HEK293T (cell line): ENCODE data around the gene CREB3L1.

ENCODE experiments used
- CTCF ChIA-PET: fragments of 350-600 bp; formaldehyde crosslinking; extraction: SDS; loops from one replicate; lab custom pipeline; 2021; ENCODE audit warnings: antibody characterized with exemption, inconsistent platforms; lab: Yijun Ruan, JAX
- POLR2A ChIA-PET: fragments of 350-600 bp; formaldehyde crosslinking; extraction: SDS; loops from one replicate; lab custom pipeline; 2020; ENCODE audit warnings: antibody characterized with exemption, inconsistent platforms; lab: Yijun Ruan, JAX
- DNase-seq: peaks from one replicate; pipeline ENCODE4 v3.0.0; 2012; ENCODE audit warnings: mixed read lengths; ENCODE audit errors: extremely low spot score
- ARNT ChIP-seq: fragments of 450-650 bp; IDR thresholded peaks from 2 replicates; pipeline ENCODE4 v1.6.1; 2017; ENCODE audit warnings: mild to moderate bottlenecking
- BHLHE40 ChIP-seq: fragments of 450-650 bp; IDR thresholded peaks from 2 replicates; pipeline ENCODE4 v1.6.1; 2016; ENCODE audit warnings: mild to moderate bottlenecking, moderate library complexity, borderline replicate concordance
- CTBP1 ChIP-seq: fragments of 450-650 bp; IDR thresholded peaks from 2 replicates; pipeline ENCODE4 v1.6.1; 2016; ENCODE audit warnings: borderline replicate concordance
- ELF4 ChIP-seq: fragments of 450-650 bp; IDR thresholded peaks from 2 replicates; pipeline ENCODE4 v1.6.1; 2017; ENCODE audit warnings: antibody characterized with exemption
- FOXA1 ChIP-seq: fragments of 450-650 bp; IDR thresholded peaks from 2 replicates; pipeline ENCODE4 v1.6.1; 2016; ENCODE audit warnings: mild to moderate bottlenecking
- FOXK2 ChIP-seq: fragments of 450-650 bp; IDR thresholded peaks from 2 replicates; pipeline ENCODE4 v1.6.1; 2016; ENCODE audit warnings: mild to moderate bottlenecking
- FOXM1 ChIP-seq: fragments of 450-650 bp; IDR thresholded peaks from 2 replicates; pipeline ENCODE4 v1.6.1; 2017; ENCODE audit warnings: mild to moderate bottlenecking, borderline replicate concordance
- HDGF ChIP-seq: fragments of 450-650 bp; IDR thresholded peaks from 2 replicates; pipeline ENCODE4 v1.6.1; 2017; ENCODE audit warnings: antibody characterized with exemption, borderline replicate concordance
- L3MBTL2 ChIP-seq: fragments of 450-650 bp; conservative IDR thresholded peaks from 2 replicates; pipeline ENCODE4 v1.6.1; 2016; ENCODE audit warnings: mild to moderate bottlenecking
- LEF1 ChIP-seq: fragments of 450-650 bp; IDR thresholded peaks from 2 replicates; pipeline ENCODE4 v1.6.1; 2017; ENCODE audit warnings: mild to moderate bottlenecking, borderline replicate concordance
- NFRKB ChIP-seq: fragments of 450-650 bp; IDR thresholded peaks from 2 replicates; pipeline ENCODE4 v1.6.1; 2016; ENCODE audit warnings: mild to moderate bottlenecking, moderate library complexity
- SP1 ChIP-seq: fragments of 450-650 bp; IDR thresholded peaks from 2 replicates; pipeline ENCODE4 v1.6.1; 2017
- SUZ12 ChIP-seq: fragments of 450-650 bp; IDR thresholded peaks from 2 replicates; pipeline ENCODE4 v1.6.1; 2016; ENCODE audit warnings: mild to moderate bottlenecking
- TARDBP ChIP-seq: fragments of 450-650 bp; IDR thresholded peaks from 2 replicates; pipeline ENCODE4 v1.6.1; 2016
- ZNF384 ChIP-seq: fragments of 450-650 bp; IDR thresholded peaks from 2 replicates; pipeline ENCODE4 v1.6.1; 2016
- TF ChIP-seq, protein P1 (sequence below): fragments of 450-650 bp; IDR thresholded peaks from 2 replicates; pipeline ENCODE4 v1.6.1; 2016

The CREB3L1 gene

DNA sequence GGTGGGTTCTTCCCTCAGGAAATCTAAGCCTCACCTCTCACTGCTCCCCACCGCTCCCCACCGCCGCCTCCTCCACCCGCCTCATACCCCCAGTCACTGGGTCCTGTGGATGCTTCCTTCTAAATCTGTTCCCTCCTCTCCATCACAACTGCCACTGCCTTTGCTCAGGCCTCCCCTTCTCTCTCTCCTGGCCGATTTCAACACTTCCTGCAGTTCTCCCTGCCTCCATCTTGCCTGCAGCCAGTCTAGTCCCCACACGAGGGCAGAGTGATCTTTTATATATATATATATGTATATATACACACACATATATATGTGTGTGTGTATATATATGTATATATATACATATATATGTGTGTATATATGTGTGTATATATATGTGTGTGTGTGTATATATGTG lies 27.8 kb downstream of the CREB3L1 start:
- ChIA-PET POLR2A (interaction anchor here (1.2 kb wide), 1 partner anchor 62 kb away, joined by 6 read pairs; no protein-coding TSS in a partner anchor), CTCF (no interaction called here)
- DNase-seq: no peak
- no peak for TF ChIP-seq CTBP1
- TF ChIP-seq ARNT: no peak
- no peak for TF ChIP-seq FOXA1
- no peak for TF ChIP-seq SP1
- TF ChIP-seq FOXM1: no peak
- TF ChIP-seq TARDBP: no peak
- no peak for TF ChIP-seq SUZ12
- no peak for TF ChIP-seq FOXK2
- TF ChIP-seq NFRKB: no peak
- no peak for TF ChIP-seq BHLHE40
- no peak for TF ChIP-seq LEF1
- TF ChIP-seq HDGF: no peak
- no peak for TF ChIP-seq ZNF384
- TF ChIP-seq L3MBTL2: no peak
- TF ChIP-seq, protein P1, sequence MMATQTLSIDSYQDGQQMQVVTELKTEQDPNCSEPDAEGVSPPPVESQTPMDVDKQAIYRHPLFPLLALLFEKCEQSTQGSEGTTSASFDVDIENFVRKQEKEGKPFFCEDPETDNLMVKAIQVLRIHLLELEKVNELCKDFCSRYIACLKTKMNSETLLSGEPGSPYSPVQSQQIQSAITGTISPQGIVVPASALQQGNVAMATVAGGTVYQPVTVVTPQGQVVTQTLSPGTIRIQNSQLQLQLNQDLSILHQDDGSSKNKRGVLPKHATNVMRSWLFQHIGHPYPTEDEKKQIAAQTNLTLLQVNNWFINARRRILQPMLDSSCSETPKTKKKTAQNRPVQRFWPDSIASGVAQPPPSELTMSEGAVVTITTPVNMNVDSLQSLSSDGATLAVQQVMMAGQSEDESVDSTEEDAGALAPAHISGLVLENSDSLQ: no peak
- no peak for TF ChIP-seq ELF4

DNA sequence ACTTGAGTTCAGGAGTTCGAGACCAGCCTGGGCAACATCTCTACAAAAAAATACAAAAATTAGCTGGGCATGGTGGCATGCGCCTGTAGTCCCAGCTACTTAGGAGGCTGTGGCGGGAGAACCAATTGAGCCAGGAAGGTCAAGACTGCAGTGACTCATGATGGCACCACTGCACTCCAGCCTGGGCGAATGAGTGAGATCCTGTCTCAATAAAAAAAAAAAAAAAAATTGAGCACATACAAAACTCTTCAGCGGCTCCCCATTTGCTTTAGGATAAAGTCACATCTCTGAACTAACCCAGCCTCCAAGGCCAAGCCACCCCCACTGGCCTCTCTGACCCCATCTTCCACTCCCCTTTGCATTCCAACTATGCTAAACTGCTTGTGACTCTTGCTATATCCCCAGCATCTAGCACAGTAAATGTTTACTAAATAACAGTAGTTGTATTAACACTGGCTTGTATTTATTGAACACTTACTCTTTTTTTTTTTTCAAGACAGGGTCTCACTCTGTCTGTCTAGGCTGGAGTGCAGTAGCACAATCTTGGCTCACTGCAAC lies 28.9 kb downstream of the CREB3L1 start:
- POLR2A ChIA-PET: interaction anchor here (1.2 kb wide), 1 partner anchor 63 kb away, joined by 6 read pairs; no protein-coding TSS in a partner anchor
- CTCF ChIA-PET: interaction anchor here (0.7 to 4.8 kb wide), 2 partner anchors 10 to 67 kb away, joined by 4 to 41 read pairs; no protein-coding TSS in a partner anchor
- DNase-seq: no peak

DNA sequence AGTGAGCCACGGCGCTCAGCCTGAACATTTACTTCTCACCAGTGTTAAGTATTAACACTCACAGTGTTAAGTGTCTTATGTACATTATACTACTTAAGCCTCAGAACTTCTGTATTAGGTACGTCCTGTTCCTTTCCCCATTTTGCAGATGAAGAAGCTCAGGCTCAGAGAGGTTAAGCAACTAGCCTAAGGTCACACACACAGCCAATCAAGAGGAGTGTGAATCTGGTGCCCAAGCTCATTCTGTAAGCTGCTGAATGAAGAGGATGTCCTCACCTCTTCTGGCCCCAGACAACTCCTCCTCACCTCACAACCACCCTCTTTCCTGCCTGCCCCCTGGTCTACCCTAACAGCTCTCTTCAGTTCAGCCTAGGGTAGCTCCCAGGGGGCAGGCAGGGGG lies 29.9 kb downstream of the CREB3L1 start:
- no peak for DNase-seq
- TF ChIP-seq, protein P1: no peak
- TF ChIP-seq BHLHE40 (no peak), ARNT (no peak), ZNF384 (no peak)
- CTCF ChIA-PET: interaction anchor here (0.6 to 4.8 kb wide), 5 partner anchors 8 to 343 kb away, joined by 3 to 41 read pairs (median 6); no protein-coding TSS in a partner anchor
- POLR2A ChIA-PET: interaction anchor here (3.0 kb wide), 1 partner anchor 64 kb away, joined by 22 read pairs; no protein-coding TSS in a partner anchor

More for the DNA sequence above, 28.9 kb downstream of the CREB3L1 start:
- TF ChIP-seq ELF4 (no peak), CTBP1 (no peak), BHLHE40 (no peak)

DNA sequence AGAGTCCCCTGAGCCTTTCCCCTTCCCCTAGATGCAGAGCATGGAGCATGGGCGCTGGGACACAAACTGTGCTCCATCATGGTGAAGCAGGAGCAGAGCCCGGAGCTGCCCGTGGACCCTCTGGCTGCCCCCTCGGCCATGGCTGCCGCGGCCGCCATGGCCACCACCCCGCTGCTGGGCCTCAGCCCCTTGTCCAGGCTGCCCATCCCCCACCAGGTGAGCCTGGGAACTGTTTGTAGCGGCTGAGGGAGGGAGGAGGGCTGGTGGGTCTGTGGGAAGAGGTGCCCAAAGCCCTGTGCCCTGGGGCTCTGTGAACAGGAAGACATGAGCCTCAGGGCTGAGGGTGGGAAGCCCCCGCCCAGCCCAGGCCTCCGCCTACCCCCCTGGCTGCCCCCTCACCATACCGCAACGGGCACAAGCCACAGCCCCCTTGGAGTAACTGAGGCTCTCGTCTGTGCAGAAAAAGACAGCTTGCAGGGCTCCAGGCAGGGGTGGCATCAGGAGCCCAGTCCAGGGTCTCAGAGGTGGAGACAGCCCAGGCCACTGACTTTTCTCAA lies 30.4 kb downstream of the CREB3L1 start:
- POLR2A ChIA-PET: interaction anchor here (2.1 to 3.0 kb wide), 3 partner anchors 12 to 69 kb away, joined by 7 to 22 read pairs (median 10); no protein-coding TSS in a partner anchor
- CTCF ChIA-PET: interaction anchor here (0.6 to 4.8 kb wide), 9 partner anchors 8 to 344 kb away, joined by 3 to 41 read pairs (median 6); no protein-coding TSS in a partner anchor
- DNase-seq: no peak
- TF ChIP-seq L3MBTL2 (no peak), FOXK2 (no peak), NFRKB (no peak), LEF1 (no peak), ZNF384 (no peak), SUZ12 (no peak), FOXA1 (no peak), CTBP1 (no peak), FOXM1 (no peak), TARDBP (no peak), BHLHE40 (no peak), HDGF (no peak), SP1 (no peak), ELF4 (no peak)
- TF ChIP-seq, protein P1: no peak

DNA sequence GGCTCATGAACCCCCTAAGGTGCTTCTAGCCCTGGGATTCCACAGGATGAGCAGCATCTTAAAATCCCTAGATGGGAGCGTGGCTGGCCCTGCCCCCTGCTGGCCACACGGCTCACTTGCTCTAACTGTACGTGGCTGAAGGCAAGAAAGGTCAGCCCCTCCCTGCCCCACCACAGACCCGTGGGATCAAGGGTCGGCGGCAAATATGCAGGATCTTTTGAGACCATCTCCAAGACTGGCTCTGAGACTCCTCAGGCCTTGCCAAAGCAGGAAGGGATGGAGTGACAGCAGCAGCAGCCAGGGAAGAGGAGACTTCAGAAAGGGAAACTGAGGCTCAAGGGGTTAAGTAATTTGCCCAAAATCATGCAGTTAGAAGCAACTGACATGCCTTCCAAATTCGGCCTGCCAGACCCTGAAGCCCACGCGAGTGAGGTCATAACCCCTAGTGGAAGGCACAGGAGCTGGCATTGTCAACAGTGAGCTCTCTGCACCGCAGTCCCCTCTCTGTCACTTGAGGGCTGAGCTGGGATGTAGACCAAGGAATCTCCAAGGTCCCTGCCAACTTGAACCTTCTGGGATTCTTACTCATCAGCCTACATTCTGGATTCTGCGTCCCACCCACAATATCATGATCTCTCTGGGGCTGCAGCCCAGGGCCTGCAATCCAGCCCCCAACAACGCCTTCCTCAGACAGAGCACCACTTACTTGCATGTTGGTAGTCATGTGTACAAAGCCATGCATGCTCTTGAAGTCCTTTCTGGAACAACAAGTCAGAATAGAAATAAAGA lies 31.4 kb downstream of the CREB3L1 start:
- CTCF ChIA-PET: interaction anchor here (0.7 to 4.8 kb wide), 11 partner anchors 9 to 345 kb away, joined by 3 to 41 read pairs (median 5); no protein-coding TSS in a partner anchor
- peak; percentile 76 for DNase-seq
- TF ChIP-seq, protein P1: no peak
- TF ChIP-seq ZNF384 (no peak), ELF4 (no peak), CTBP1 (no peak), SP1 (no peak), FOXK2 (no peak), ARNT (no peak), L3MBTL2 (no peak), FOXM1 (no peak), HDGF (no peak), NFRKB (no peak), FOXA1 (no peak), SUZ12 (no peak), LEF1 (no peak), BHLHE40 (no peak), TARDBP (no peak)
- POLR2A ChIA-PET: interaction anchor here (0.6 to 3.0 kb wide), 6 partner anchors 12 to 70 kb away, joined by 3 to 22 read pairs (median 6); partner anchors contain the start of gene CREB3L1
